HG03558 (cell line): Measurements from ENCODE around the gene QKI.
"Not testable (repeated sequence)": the region's sequence is repeated elsewhere in the genome, so short reads cannot be mapped to it uniquely, and the experiment has no call there.

Source experiments
- ATAC-seq: cut with Tn5 transposase; IDR thresholded peaks from one replicate; pipeline ENCODE4 v1.9.1; 2021; ENCODE audit warnings: moderate number of reproducible peaks; ENCODE audit not compliant: unreplicated experiment; ENCODE audit errors: extremely low read depth

The QKI gene

GRCh38 chr6:163412801-163413344 lies 1.6 kb upstream of the QKI start:
- no peak for ATAC-seq

- ATAC-seq: peak; percentile 26
These were observed 987 bp upstream of the QKI start for GRCh38 chr6:163413345-163414116.

- peak; percentile 5 for ATAC-seq
These were observed 565 bp downstream of the QKI start for GRCh38 chr6:163414946-163415619.

GRCh38 chr6:163415620-163416556 lies 1.4 kb downstream of the QKI start:
- ATAC-seq: no peak

GRCh38 chr6:163416557-163417253 lies 2.2 kb downstream of the QKI start:
- ATAC-seq: no peak

GRCh38 chr6:163417595-163417994 lies 3.1 kb downstream of the QKI start:
- no peak for ATAC-seq

GRCh38 chr6:163418311-163419029 lies 4.0 kb downstream of the QKI start:
- no peak for ATAC-seq

- ATAC-seq: no peak
These were observed 5.1 kb downstream of the QKI start for GRCh38 chr6:163419413-163420288.

- ATAC-seq: no peak
These were observed 5.7 kb downstream of the QKI start for GRCh38 chr6:163420289-163420614.

- no peak for ATAC-seq
These were observed 8.0 kb downstream of the QKI start for GRCh38 chr6:163422550-163422949.

- no peak for ATAC-seq
These were observed 9.2 kb downstream of the QKI start for GRCh38 chr6:163423696-163424095.

- no peak for ATAC-seq
These were observed 13.2 kb downstream of the QKI start for GRCh38 chr6:163427498-163428254.

- ATAC-seq: no peak
These were observed 13.9 kb downstream of the QKI start for GRCh38 chr6:163428373-163428772.

- ATAC-seq: no peak
These were observed 15.4 kb downstream of the QKI start for GRCh38 chr6:163429858-163430448.

GRCh38 chr6:163432300-163432699 lies 17.8 kb downstream of the QKI start:
- no peak for ATAC-seq

GRCh38 chr6:163433486-163433885 lies 19.0 kb downstream of the QKI start:
- not testable (repeated sequence) for ATAC-seq

- no peak for ATAC-seq
These were observed 20.5 kb downstream of the QKI start for GRCh38 chr6:163435023-163435422.
